ENCODE measurements around the gene SPSB1.

SPSB1 gene

DNA sequence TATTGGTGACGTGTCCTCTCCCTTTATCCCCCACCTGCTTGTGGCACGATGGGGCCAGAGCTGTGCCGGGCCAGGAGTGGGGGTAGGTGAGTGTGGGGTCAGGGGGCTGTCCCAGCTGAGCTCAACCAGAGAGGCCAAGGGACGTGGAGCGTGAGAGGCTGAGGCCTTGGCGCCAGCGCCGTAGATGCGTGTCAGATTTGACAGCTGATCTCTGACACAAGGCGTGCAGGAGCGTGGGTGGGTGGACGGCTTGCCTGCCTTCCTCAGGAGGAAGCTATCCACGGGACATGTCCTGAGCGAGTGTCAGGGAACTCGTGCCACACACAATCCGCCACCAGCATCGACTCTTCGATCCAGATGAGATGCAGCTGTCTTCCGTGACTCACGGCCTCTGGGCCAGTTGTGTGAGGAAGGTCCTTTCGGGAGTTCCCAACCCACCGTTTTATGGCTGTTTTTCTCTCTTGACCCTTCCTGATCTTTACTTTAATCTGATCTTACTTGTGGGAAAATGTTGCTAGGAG is 56.7 kb downstream of the SPSB1 start:
- POLR2A ChIA-PET, result no interaction called here
- Histone ChIP-seq H3K27ac (ENCODE audit: extremely low read depth, low read depth, low read length) (no peak overlapping the region), H3K4me1 (ENCODE audit: control insufficient read depth, insufficient read depth, low read length) (no peaks in the 10 kb centered on the region), H3K36me3 (ENCODE audit: control insufficient read depth in 2 of 2, insufficient read depth in 1 of 2, low read length in 2 of 2) (no peaks in the 10 kb centered on the region), H3K9me3 (ENCODE audit: control insufficient read depth, insufficient read depth, low read depth, low read length) (no peaks in the 10 kb centered on the region), H3K4me3 (ENCODE audit: low read depth, low read length) (no peak overlapping the region)
- TF ChIP-seq FEZF1 (tag by site-specific recombination; IDR thresholded peaks at IDR 0.05) (no peak), ZNF747 (tag by site-specific recombination; IDR thresholded peaks at IDR 0.05) (no peak), ZNF596 (tag by site-specific recombination; IDR thresholded peaks at IDR 0.05) (no peak), BCL11B (tag by site-specific recombination; IDR thresholded peaks at IDR 0.05; ENCODE audit: low read depth) (no peak), SCRT2 (tag by site-specific recombination; IDR thresholded peaks at IDR 0.05) (no peak), ZNF2 (tag by site-specific recombination; IDR thresholded peaks at IDR 0.05) (no peak), ZNF174 (tag by site-specific recombination; IDR thresholded peaks at IDR 0.05) (no peak), ZBTB1 (tag by site-specific recombination; IDR thresholded peaks at IDR 0.05) (no peak), KLF16 (tag by site-specific recombination; IDR thresholded peaks at IDR 0.05) (no peak), KLF10 (tag by site-specific recombination; IDR thresholded peaks at IDR 0.05) (no peak), ZFP3 (tag by site-specific recombination; IDR thresholded peaks at IDR 0.05; ENCODE audit: low read depth) (no peak)
- TF ChIP-seq, protein P1, sequence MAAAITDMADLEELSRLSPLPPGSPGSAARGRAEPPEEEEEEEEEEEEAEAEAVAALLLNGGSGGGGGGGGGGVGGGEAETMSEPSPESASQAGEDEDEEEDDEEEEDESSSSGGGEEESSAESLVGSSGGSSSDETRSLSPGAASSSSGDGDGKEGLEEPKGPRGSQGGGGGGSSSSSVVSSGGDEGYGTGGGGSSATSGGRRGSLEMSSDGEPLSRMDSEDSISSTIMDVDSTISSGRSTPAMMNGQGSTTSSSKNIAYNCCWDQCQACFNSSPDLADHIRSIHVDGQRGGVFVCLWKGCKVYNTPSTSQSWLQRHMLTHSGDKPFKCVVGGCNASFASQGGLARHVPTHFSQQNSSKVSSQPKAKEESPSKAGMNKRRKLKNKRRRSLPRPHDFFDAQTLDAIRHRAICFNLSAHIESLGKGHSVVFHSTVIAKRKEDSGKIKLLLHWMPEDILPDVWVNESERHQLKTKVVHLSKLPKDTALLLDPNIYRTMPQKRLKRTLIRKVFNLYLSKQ (tag by site-specific recombination; IDR thresholded peaks at IDR 0.05; ENCODE audit: borderline replicate concordance), result no peak
- CTCF ChIA-PET, result interaction anchor here (0.6 kb wide), 1 partner anchor 283 kb away, joined by 3 read pairs; no protein-coding TSS in a partner anchor

DNA sequence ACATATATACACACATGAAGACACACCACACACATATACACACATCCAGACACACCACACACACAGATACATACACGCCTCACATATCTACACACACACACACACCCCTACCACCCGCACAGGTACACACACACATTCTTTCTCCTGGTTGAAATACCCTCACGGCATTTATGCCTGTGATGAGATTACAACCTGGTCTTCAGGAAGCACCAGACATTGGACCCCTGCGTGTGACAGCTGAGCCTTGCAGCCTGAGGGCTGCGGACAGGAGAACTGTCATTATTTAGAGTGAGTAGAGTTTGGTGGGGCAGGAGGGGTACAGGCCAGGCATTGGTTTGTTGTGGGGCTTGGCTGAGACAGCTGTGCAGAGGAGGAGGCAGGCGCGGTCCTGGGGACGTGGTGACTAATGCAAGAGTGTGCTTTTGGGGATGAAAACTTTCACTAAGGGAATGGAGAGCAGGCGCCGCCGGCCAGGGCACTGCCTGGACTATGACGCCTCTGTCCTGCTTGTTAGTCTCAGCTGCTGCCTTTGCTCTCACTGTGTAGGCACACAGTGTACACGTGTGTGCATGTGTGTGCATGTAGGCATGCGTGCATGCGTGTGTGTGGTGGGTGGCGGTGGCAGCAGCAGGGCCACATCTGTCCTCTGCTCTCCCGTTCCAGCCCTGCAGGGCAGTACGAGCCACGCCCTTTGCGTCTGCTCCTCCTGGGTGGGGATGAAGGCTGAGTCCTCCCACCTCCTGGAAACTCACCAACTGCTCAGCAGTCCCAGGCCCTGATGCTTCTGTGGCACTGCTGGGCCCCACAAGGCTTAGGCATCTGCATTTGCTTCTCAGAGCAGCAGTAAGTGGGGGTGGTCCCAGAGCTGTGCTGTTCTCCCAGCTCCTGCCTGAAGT is 57.6 kb downstream of the SPSB1 start:
- Histone ChIP-seq H3K36me3 (ENCODE audit: control insufficient read depth in 2 of 2, insufficient read depth in 1 of 2, low read length in 2 of 2) (peaks cover 0 to 1% of the 10 kb centered on the region in 2 experiments; a peak in 1 of 3 replicates), H3K9me3 (ENCODE audit: control insufficient read depth, insufficient read depth, low read depth, low read length) (no peaks in the 10 kb centered on the region), H3K27ac (ENCODE audit: extremely low read depth, low read depth, low read length) (no peak overlapping the region), H3K4me3 (ENCODE audit: low read depth, low read length) (no peak overlapping the region), H3K4me1 (ENCODE audit: control insufficient read depth, insufficient read depth, low read length) (no peaks in the 10 kb centered on the region)
- POLR2A ChIA-PET, result no interaction called here
- CTCF ChIA-PET, result no interaction called here
- TF ChIP-seq KLF1 (tag by site-specific recombination; IDR thresholded peaks at IDR 0.05) (peak; percentile 86), GLIS2 (tag by site-specific recombination; IDR thresholded peaks at IDR 0.05) (no peak), ZFHX2 (tag by site-specific recombination; conservative IDR thresholded peaks at IDR 0.05) (peak; percentile 39)
- TF ChIP-seq, protein P2, sequence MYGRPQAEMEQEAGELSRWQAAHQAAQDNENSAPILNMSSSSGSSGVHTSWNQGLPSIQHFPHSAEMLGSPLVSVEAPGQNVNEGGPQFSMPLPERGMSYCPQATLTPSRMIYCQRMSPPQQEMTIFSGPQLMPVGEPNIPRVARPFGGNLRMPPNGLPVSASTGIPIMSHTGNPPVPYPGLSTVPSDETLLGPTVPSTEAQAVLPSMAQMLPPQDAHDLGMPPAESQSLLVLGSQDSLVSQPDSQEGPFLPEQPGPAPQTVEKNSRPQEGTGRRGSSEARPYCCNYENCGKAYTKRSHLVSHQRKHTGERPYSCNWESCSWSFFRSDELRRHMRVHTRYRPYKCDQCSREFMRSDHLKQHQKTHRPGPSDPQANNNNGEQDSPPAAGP (tag by site-specific recombination; IDR thresholded peaks at IDR 0.05), result 0 out of 2 replicates have a peak, but pooled peaks have one; percentile 35

DNA sequence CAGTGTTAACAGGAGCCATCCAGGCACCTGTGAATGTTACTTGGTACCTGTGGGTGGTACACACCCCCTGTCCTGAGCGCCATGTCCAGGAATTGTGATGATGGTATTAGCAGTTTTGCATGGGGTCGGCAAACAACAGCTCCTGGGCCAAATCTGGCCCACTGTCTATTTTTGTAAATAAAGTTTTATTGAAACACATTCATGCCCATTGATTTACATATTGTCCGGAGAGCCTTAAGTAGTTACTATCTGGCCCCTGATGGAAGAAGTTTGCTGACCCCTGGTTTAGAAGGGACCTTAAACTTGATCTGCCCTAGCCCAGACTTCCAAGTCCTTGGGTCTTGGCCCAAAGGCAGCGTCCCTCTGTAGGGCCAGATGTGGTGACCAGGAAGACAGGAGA is 58.3 kb downstream of the SPSB1 start:
- Histone ChIP-seq H3K36me3 (ENCODE audit: control insufficient read depth in 2 of 2, insufficient read depth in 1 of 2, low read length in 2 of 2) (peaks cover 0 to 8% of the 10 kb centered on the region in 2 experiments; a peak in 1 of 3 replicates), H3K4me1 (ENCODE audit: control insufficient read depth, insufficient read depth, low read length) (no peaks in the 10 kb centered on the region), H3K9me3 (ENCODE audit: control insufficient read depth, insufficient read depth, low read depth, low read length) (no peaks in the 10 kb centered on the region), H3K27ac (ENCODE audit: extremely low read depth, low read depth, low read length) (no peak overlapping the region), H3K4me3 (ENCODE audit: low read depth, low read length) (no peak overlapping the region)
- POLR2A ChIA-PET, result no interaction called here
- CTCF ChIA-PET, result no interaction called here
- TF ChIP-seq RBAK (tag by site-specific recombination; IDR thresholded peaks at IDR 0.05) (no peak), ZNF747 (tag by site-specific recombination; IDR thresholded peaks at IDR 0.05) (no peak), ZNF529 (tag by site-specific recombination; IDR thresholded peaks at IDR 0.05; ENCODE audit: insufficient replicate concordance) (no peak), ZNF394 (tag by site-specific recombination; IDR thresholded peaks at IDR 0.05; ENCODE audit: borderline replicate concordance) (no peak), ZNF555 (tag by site-specific recombination; conservative IDR thresholded peaks at IDR 0.05) (no peak)
- TF ChIP-seq, protein P1 (tag by site-specific recombination; IDR thresholded peaks at IDR 0.05; ENCODE audit: borderline replicate concordance), result no peak
- TF ChIP-seq, protein P3, sequence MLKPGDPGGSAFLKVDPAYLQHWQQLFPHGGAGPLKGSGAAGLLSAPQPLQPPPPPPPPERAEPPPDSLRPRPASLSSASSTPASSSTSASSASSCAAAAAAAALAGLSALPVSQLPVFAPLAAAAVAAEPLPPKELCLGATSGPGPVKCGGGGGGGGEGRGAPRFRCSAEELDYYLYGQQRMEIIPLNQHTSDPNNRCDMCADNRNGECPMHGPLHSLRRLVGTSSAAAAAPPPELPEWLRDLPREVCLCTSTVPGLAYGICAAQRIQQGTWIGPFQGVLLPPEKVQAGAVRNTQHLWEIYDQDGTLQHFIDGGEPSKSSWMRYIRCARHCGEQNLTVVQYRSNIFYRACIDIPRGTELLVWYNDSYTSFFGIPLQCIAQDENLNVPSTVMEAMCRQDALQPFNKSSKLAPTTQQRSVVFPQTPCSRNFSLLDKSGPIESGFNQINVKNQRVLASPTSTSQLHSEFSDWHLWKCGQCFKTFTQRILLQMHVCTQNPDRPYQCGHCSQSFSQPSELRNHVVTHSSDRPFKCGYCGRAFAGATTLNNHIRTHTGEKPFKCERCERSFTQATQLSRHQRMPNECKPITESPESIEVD (tag by site-specific recombination; IDR thresholded peaks at IDR 0.05), result no peak
